ENCODE data around the gene CD69.

CD69 gene

GRCh38 chr12:9792961-9793617, 32.4 kb upstream of the CD69 start:
- no peak for TF ChIP-seq CTCF (IDR thresholded peaks at IDR 0.05; ENCODE audit: extremely low read depth, missing control alignments)

GRCh38 chr12:9792185-9792900, 31.6 kb upstream of the CD69 start:
- no peak for DNase-seq (ENCODE audit: low spot score)

More at GRCh38 chr12:9792961-9793617, 32.4 kb upstream of the CD69 start:
- DNase-seq (ENCODE audit: low spot score) = no peak

GRCh38 chr12:9786726-9787717, 26.3 kb upstream of the CD69 start:
- no peak for TF ChIP-seq CTCF (IDR thresholded peaks at IDR 0.05; ENCODE audit: extremely low read depth, missing control alignments)
- no peak for DNase-seq (ENCODE audit: low spot score)

More at GRCh38 chr12:9792185-9792900, 31.6 kb upstream of the CD69 start:
- no peak for TF ChIP-seq CTCF (IDR thresholded peaks at IDR 0.05; ENCODE audit: extremely low read depth, missing control alignments)

GRCh38 chr12:9784816-9785215, 24.1 kb upstream of the CD69 start:
- DNase-seq (ENCODE audit: low spot score) = no peak
- no peak for TF ChIP-seq CTCF (IDR thresholded peaks at IDR 0.05; ENCODE audit: extremely low read depth, missing control alignments)

GRCh38 chr12:9784326-9784725, 23.6 kb upstream of the CD69 start:
- DNase-seq (ENCODE audit: low spot score) = no peak
- TF ChIP-seq CTCF (IDR thresholded peaks at IDR 0.05; ENCODE audit: extremely low read depth, missing control alignments) = no peak

GRCh38 chr12:9782547-9783382, 22.1 kb upstream of the CD69 start:
- no peak for DNase-seq (ENCODE audit: low spot score)
- TF ChIP-seq CTCF (IDR thresholded peaks at IDR 0.05; ENCODE audit: extremely low read depth, missing control alignments) = no peak
